Fibroblast of peridontal ligament (primary cell): Measurements from ENCODE around the gene IGF1R.
"Not testable (repeated sequence)": the region's sequence is repeated elsewhere in the genome, so short reads cannot be mapped to it uniquely, and the experiment has no call there.

Experiments
- DNase-seq: peaks from one replicate; pipeline ENCODE4 v3.0.0-alpha.2; 2010; ENCODE audit errors: extremely low read depth

Gene IGF1R

DNA sequence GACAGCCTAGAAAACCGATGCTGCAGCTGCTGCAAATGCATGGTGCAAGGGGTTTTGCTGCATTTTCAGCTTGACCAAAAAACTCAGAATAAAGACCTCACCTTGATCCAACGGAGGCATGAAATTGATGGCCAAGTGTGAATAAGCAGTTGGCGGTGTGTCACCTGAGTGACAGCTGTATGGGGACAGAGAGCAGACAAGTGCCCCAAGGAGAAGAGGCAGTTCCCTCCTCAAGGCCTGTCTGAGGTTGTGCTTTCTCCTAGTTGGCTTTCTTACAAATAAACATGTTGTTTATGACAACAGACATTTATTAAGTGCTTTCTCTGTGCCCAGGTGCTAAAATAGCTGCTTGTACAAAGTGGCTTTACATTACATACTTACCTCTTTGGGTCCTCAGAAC, 349.0 kb downstream of the IGF1R start:
- DNase-seq, result no peak

DNA sequence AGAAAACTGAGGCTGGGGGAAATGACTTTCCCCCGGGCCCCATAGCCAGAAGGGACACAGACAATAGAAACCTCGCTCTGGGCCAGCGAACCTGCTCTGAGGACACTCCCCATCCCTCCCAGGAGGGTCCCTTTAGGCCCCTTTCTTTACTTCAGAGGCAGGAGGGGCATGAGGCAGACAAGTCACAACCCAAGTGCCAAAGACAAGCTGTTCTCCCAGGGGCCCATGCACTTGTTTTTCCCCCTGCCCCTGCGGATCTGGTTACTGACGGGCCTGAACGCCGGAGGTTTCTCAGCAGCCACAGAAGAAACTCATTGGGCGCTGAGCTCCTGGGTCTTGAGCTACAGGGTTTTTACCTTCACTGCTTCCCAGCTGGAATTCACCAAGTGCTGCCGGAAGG, 349.4 kb downstream of the IGF1R start:
- no peak for DNase-seq

- no peak for DNase-seq
These were observed 349.9 kb downstream of the IGF1R start for GRCh38 chr15:98998279-98998678.

DNA sequence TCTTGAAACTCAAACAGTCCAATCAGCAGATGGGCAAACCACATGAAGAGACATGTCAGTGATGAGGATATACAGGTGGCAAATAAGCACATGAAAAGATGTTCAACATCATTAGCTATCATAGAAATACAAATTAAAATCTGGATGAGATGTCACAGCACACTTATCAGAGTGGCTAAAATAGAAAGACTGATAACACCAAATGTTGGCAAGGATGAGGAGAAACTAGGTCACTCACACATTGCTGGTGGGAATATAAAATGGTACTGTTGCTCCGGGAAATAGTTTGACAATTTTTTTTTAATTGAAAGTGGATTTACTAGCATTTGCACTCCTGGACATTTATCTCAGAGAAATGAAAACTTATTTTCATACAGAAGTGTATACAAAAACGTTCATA, 350.9 kb downstream of the IGF1R start:
- no peak for DNase-seq

- no peak for DNase-seq
These were observed 353.9 kb downstream of the IGF1R start for GRCh38 chr15:99002226-99002625.

- not testable (repeated sequence) for DNase-seq
These were observed 355.0 kb downstream of the IGF1R start for GRCh38 chr15:99003317-99003716.

DNA sequence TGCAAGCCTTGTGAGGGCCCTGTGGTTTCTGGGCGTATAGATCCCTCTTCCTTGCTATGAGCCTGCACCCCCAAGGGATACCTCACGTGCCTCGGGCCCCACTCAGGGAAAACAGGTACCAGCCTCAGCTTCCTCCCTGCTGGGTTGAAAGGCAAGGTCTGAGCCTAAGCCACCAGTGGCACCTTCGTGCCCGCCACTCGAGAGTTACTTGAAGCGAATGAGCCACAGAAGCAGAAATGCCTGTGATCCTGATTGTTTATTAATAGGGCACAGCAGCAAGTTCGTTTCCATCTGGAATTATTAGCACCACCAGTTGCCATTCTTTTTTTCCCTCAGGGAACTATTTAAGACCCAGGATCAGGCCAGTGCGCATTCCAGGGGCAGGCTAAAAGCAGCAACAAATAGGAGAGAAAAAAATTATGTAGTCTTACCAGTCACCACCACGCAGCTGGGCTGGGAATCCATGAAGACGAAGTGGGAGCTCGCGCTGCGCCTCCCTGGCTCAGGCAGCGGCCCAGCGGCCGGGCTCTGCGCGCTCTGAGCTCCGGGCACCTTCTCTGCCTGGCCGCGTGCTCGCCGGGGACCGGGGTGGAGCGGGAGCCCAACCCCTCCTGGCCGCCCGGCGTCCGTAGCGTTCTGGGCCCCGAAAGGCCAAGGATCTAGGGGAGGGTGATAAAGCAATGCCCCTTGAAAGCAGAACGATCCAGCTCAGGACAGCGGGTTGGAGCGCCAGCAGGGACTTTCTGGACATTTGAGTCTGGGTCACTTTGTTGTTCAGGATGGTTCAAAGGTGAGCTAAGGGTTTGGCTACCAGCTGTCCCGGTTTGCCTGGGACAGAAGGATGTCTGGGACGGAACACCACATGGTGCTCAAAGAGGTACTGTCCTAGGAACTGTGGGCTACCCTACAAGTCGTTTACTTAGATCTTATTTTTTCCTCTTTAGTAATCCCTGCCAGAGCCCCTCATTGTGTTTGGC, 356.9 kb downstream of the IGF1R start:
- not testable (repeated sequence) for DNase-seq

DNA sequence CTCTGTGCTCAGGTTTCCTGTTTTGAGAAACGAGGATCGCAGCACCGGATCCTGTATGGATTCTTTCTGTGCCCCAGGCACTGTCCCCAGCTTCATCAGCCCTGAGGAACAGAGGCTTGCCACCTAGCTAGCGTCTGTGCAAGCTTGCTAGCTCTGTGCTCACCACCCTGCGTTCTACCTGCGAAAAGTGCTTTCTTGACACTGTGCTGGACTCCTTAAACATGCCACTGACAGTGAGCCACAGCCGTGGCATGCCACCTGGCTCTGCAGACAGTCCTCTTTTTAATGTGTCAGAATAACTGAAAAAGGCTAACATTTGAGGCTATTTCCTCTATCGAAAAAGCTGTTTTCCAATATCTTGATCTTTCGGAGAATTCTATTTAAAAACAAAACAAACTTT, 357.8 kb downstream of the IGF1R start:
- no peak for DNase-seq

- no peak for DNase-seq
These were observed 358.7 kb downstream of the IGF1R start for GRCh38 chr15:99006904-99007495.

GRCh38 chr15:99009741-99010330, 361.5 kb downstream of the IGF1R start:
- peak; percentile 35 for DNase-seq

DNA sequence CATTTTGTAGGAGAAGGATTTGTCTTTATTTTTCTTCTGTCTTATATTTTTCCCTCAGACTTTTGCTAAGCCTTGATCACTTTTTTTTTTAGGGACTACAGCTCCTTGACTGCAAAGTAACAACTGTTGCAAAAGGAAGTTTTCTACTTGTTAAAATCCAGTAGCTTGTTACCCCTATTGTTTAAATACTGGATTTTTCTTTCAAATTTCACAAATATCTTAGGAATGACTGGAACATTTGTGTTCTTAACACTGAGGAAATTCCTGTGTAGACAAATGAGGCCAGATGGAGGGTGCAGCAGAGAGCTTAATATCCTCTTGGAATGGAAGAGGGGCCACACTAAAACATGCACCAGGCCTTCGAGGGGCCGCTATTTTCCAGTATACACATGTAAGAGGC, 362.4 kb downstream of the IGF1R start:
- DNase-seq, result peak; percentile 21
